HG02763 (cell line): Measurements from ENCODE around the gene BANP.
"Not testable (repeated sequence)": the region's sequence is repeated elsewhere in the genome, so short reads cannot be mapped to it uniquely, and the experiment has no call there.

Experiments
- ATAC-seq: cut with Tn5 transposase; IDR thresholded peaks from one replicate; pipeline ENCODE4 v1.9.1; 2021; ENCODE audit warnings: mild to moderate bottlenecking, moderate library complexity; ENCODE audit not compliant: unreplicated experiment

BANP gene

GRCh38 chr16:87990254-87990653 lies 39.0 kb downstream of the BANP start:
- not testable (repeated sequence) for ATAC-seq

GRCh38 chr16:87992142-87992541 lies 40.9 kb downstream of the BANP start:
- ATAC-seq: not testable (repeated sequence)

DNA sequence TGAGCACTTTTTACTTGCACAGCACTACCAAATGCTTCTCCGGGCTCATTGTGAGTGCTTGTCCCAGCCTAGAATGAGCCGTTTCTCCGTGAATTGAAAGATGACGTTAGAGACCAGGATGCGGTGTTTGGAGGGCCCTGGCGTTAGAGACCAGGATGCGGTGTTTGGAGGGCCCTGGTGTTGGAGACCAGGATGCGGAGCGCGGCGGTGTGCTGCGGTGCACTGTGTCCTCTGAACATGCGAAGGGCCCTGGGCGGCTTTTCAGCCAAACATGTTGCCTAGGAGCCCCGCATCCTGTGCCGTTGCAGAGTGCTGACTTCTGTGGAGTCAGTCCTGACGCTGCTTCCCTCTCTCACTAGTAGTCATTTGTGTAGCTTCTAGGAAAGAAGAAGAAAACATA lies 42.7 kb downstream of the BANP start:
- ATAC-seq: no peak

GRCh38 chr16:87995644-87996043 lies 44.4 kb downstream of the BANP start:
- no peak for ATAC-seq

DNA sequence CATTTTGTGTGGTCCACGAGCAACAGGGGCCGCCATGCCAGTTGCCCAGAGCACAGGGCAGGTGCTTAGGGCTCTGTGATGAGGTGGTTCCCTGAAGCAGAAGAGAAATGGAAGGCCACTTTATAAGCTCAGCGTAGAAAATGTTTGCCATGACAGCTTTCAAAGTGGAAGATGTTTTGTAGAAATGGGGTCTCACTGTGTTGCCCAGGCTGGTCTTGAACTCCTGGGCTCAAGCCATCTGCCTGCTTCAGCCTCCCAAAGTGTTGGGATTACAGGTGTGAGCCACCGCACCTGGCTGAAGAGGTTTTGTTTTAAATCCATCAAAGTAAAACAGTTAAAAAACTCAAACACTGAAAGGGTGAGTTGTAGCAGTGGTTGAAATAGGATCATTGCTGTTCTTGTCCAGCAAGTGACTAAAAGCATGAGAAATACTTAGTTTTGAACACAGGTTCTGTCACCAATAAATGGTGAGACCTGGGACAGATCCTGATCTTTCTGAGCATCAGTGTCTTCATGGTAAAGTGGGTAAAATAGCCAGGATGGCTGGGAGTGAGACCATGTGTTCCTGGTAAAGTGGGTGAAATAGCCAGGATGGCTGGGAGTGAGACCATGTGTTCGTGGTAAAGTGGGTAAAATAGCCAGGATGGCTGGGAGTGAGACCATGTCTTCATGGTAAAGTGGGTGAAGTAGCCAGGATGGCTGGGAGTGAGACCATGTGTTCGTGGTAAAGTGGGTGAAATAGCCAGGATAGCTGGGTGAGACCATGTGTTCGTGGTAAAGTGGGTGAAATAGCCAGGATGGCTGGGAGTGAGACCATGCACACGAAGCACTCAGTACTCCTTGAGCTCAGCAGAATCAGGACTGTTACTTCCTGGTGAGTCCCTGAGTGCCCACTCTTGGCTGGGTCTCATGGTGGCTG lies 46.0 kb downstream of the BANP start:
- no peak for ATAC-seq

GRCh38 chr16:87998184-87998793 lies 47.1 kb downstream of the BANP start:
- ATAC-seq: not testable (repeated sequence)

GRCh38 chr16:87998992-87999391 lies 47.8 kb downstream of the BANP start:
- not testable (repeated sequence) for ATAC-seq

GRCh38 chr16:88002211-88002610 lies 51.0 kb downstream of the BANP start:
- ATAC-seq: no peak

- ATAC-seq: no peak
Observed at GRCh38 chr16:88002749-88003148, 51.5 kb downstream of the BANP start.

GRCh38 chr16:88003316-88003715 lies 52.1 kb downstream of the BANP start:
- ATAC-seq: no peak

- ATAC-seq: no peak
Observed at GRCh38 chr16:88003736-88004135, 52.5 kb downstream of the BANP start.

DNA sequence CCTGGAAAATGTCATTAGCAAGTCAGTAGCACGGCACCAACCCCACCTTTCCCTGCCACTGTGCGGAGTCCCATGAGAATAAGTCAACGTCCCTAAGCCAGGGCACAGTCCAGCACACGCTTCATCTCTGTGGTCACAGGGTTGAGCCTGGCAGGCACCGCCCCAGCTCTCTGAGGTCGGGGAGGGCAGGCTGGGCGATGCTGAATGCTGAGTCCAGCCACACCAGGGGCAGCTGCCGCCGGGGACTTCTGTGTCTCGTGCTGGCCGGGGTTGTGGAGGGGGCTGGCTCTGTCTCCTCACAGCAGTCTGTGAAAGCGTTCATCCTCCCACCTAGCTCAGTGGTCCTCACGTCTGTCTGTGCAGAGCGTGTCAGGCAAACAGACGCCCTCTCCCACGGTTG lies 53.2 kb downstream of the BANP start:
- no peak for ATAC-seq

- ATAC-seq: no peak
Observed at GRCh38 chr16:88005181-88005581, 53.9 kb downstream of the BANP start.

DNA sequence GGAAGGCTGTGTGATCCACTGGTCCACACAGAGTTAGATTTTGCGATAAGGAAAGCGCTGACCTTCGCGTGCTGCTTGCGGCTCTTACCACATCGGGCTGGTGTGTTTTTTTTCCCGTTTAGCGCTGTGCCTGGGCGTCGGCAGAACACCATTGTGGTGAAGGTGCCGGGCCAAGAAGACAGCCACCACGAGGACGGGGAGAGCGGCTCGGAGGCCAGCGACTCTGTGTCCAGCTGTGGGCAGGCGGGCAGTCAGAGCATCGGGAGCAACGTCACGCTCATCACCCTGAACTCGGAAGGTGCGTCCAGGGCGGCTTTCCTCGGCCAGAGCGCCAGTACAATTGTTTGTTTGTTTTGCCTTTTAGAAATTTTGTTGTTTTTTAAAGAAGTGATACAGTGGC lies 54.7 kb downstream of the BANP start:
- ATAC-seq: no peak

GRCh38 chr16:88007321-88007731 lies 56.1 kb downstream of the BANP start:
- no peak for ATAC-seq

- no peak for ATAC-seq
Observed at GRCh38 chr16:88008840-88009239, 57.6 kb downstream of the BANP start.

- no peak for ATAC-seq
Observed at GRCh38 chr16:88009563-88010342, 58.5 kb downstream of the BANP start.

- ATAC-seq: no peak
Observed at GRCh38 chr16:88010343-88010967, 59.2 kb downstream of the BANP start.

GRCh38 chr16:88010968-88011483 lies 59.8 kb downstream of the BANP start:
- ATAC-seq: no peak

GRCh38 chr16:88012360-88012759 lies 61.1 kb downstream of the BANP start:
- ATAC-seq: no peak

- no peak for ATAC-seq
Observed at GRCh38 chr16:88013091-88013609, 61.9 kb downstream of the BANP start.
